Panc1 (cell line): ENCODE measurements around the gene FBLN2.

Experiments
- POLR2AphosphoS5 ChIP-seq: IDR thresholded peaks from 2 replicates; pipeline ENCODE4 v1.6.1; 2012; ENCODE audit warnings: mild to moderate bottlenecking, low read depth, low read length, moderate library complexity
- SIN3A ChIP-seq: IDR thresholded peaks from 2 replicates; pipeline ENCODE4 v1.6.1; 2012; ENCODE audit warnings: low read depth, mild to moderate bottlenecking, low read length, moderate library complexity, borderline replicate concordance; ENCODE audit not compliant: insufficient read depth
- TCF7L2 ChIP-seq: IDR thresholded peaks from 2 replicates; pipeline ENCODE4 v1.6.1; 2011; ENCODE audit warnings: mild to moderate bottlenecking, low read depth, low read length, inconsistent platforms
- TF ChIP-seq, protein P1 (sequence below): fragments of 450-650 bp; IDR thresholded peaks from 2 replicates; pipeline ENCODE4 v1.5.1; 2017; ENCODE audit warnings: mild to moderate bottlenecking
- TF ChIP-seq, protein P2 (sequence below), 2 experiments: IDR thresholded peaks; 2 replicates each; pipeline ENCODE4 v1.6.1; 2011 to 2012; ENCODE audit warnings: low read depth in 2 of 2, control low read depth in 1 of 2, low read length in 1 of 2, mild to moderate bottlenecking in 1 of 2, moderate library complexity in 1 of 2; ENCODE audit not compliant: insufficient read depth in 1 of 2

DNA sequence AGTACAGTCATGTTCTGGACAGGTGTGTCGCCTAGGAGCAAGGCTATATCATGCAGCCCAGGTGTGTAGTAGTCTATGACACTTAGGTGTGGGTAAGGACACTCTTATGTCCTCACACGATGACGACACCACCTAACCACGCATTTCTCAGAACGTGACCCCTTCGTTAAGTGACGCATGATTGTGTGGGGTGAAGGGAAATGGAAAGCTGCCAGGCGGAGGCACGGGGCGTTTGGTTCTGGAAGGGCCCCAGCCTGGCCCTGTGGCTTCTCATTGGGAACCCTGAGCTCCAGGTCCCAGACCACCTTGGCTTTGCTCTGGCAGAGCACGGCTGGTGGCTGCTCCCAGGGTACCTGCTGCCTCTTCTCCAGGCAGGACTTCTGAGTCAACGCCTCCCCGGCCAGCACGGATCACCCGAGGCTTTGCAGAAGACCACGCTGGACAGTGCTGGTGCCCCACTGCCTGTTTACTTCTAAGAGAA is 39.3 kb downstream of the FBLN2 start:
- no peak for TF ChIP-seq POLR2AphosphoS5
- TF ChIP-seq, protein P1, sequence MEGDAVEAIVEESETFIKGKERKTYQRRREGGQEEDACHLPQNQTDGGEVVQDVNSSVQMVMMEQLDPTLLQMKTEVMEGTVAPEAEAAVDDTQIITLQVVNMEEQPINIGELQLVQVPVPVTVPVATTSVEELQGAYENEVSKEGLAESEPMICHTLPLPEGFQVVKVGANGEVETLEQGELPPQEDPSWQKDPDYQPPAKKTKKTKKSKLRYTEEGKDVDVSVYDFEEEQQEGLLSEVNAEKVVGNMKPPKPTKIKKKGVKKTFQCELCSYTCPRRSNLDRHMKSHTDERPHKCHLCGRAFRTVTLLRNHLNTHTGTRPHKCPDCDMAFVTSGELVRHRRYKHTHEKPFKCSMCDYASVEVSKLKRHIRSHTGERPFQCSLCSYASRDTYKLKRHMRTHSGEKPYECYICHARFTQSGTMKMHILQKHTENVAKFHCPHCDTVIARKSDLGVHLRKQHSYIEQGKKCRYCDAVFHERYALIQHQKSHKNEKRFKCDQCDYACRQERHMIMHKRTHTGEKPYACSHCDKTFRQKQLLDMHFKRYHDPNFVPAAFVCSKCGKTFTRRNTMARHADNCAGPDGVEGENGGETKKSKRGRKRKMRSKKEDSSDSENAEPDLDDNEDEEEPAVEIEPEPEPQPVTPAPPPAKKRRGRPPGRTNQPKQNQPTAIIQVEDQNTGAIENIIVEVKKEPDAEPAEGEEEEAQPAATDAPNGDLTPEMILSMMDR: no peak
- TF ChIP-seq, protein P2, sequence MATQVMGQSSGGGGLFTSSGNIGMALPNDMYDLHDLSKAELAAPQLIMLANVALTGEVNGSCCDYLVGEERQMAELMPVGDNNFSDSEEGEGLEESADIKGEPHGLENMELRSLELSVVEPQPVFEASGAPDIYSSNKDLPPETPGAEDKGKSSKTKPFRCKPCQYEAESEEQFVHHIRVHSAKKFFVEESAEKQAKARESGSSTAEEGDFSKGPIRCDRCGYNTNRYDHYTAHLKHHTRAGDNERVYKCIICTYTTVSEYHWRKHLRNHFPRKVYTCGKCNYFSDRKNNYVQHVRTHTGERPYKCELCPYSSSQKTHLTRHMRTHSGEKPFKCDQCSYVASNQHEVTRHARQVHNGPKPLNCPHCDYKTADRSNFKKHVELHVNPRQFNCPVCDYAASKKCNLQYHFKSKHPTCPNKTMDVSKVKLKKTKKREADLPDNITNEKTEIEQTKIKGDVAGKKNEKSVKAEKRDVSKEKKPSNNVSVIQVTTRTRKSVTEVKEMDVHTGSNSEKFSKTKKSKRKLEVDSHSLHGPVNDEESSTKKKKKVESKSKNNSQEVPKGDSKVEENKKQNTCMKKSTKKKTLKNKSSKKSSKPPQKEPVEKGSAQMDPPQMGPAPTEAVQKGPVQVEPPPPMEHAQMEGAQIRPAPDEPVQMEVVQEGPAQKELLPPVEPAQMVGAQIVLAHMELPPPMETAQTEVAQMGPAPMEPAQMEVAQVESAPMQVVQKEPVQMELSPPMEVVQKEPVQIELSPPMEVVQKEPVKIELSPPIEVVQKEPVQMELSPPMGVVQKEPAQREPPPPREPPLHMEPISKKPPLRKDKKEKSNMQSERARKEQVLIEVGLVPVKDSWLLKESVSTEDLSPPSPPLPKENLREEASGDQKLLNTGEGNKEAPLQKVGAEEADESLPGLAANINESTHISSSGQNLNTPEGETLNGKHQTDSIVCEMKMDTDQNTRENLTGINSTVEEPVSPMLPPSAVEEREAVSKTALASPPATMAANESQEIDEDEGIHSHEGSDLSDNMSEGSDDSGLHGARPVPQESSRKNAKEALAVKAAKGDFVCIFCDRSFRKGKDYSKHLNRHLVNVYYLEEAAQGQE (IDR thresholded peaks at IDR 0.05; ENCODE audit: insufficient read depth in 1 of 2, low read depth in 2 of 2, low read length in 1 of 2): no peak
- TF ChIP-seq TCF7L2: no peak
- no peak for TF ChIP-seq SIN3A
